ENCODE data around the gene CD83. TPM values are rescaled to one million over a fixed set of nuclear protein-coding genes. Genes with fewer than 3 reads are reported as not detected.

The CD83 gene
- polyA plus RNA-seq, 4 donors, result 10.0 to 16.4 (median 12.4) TPM

GRCh38 chr6:14091339-14091978 is 26.1 kb upstream of the CD83 start:
- no peak for DNase-seq (ENCODE audit: low read depth in 4 of 4, low spot score in 3 of 4)

GRCh38 chr6:14092316-14092715 is 25.3 kb upstream of the CD83 start:
- no peak for DNase-seq (ENCODE audit: low read depth in 4 of 4, low spot score in 3 of 4)

GRCh38 chr6:14092838-14093789 is 24.5 kb upstream of the CD83 start:
- DNase-seq (ENCODE audit: low read depth in 4 of 4, low spot score in 3 of 4), result no peak

GRCh38 chr6:14094721-14095120 is 22.9 kb upstream of the CD83 start:
- DNase-seq (ENCODE audit: low read depth in 4 of 4, low spot score in 3 of 4), result no peak

- no peak for DNase-seq (ENCODE audit: low read depth in 4 of 4, low spot score in 3 of 4)
These were observed 22.1 kb upstream of the CD83 start for GRCh38 chr6:14095437-14095836.

- DNase-seq (ENCODE audit: low read depth in 4 of 4, low spot score in 3 of 4), result no peak
These were observed 17.4 kb upstream of the CD83 start for GRCh38 chr6:14100138-14100537.

- no peak for DNase-seq (ENCODE audit: low read depth in 4 of 4, low spot score in 3 of 4)
These were observed 16.6 kb upstream of the CD83 start for GRCh38 chr6:14100966-14101365.

GRCh38 chr6:14102383-14102782 is 15.2 kb upstream of the CD83 start:
- no peak for DNase-seq (ENCODE audit: low read depth in 4 of 4, low spot score in 3 of 4)

GRCh38 chr6:14105547-14105946 is 12.0 kb upstream of the CD83 start:
- no peak for DNase-seq (ENCODE audit: low read depth in 4 of 4, low spot score in 3 of 4)

- DNase-seq (ENCODE audit: low read depth in 4 of 4, low spot score in 3 of 4), result no peak
These were observed 10.6 kb upstream of the CD83 start for GRCh38 chr6:14107000-14107399.

- no peak for DNase-seq (ENCODE audit: low read depth in 4 of 4, low spot score in 3 of 4)
These were observed 9.7 kb upstream of the CD83 start for GRCh38 chr6:14107711-14108494.

GRCh38 chr6:14108571-14109410 is 8.8 kb upstream of the CD83 start:
- DNase-seq (ENCODE audit: low read depth in 4 of 4, low spot score in 3 of 4), result no peak

GRCh38 chr6:14109411-14109826 is 8.2 kb upstream of the CD83 start:
- no peak for DNase-seq (ENCODE audit: low read depth in 4 of 4, low spot score in 3 of 4)

GRCh38 chr6:14110001-14110818 is 7.4 kb upstream of the CD83 start:
- DNase-seq (ENCODE audit: low read depth in 4 of 4, low spot score in 3 of 4), result no peak

GRCh38 chr6:14113976-14114375 is 3.6 kb upstream of the CD83 start:
- DNase-seq (ENCODE audit: low read depth in 4 of 4, low spot score in 3 of 4), result no peak

GRCh38 chr6:14118091-14118439 is 493 bp downstream of the CD83 start:
- no peak for DNase-seq (ENCODE audit: low read depth in 4 of 4, low spot score in 3 of 4)

GRCh38 chr6:14118446-14118845 is 874 bp downstream of the CD83 start:
- no peak for DNase-seq (ENCODE audit: low read depth in 4 of 4, low spot score in 3 of 4)

GRCh38 chr6:14119784-14120183 is 2.2 kb downstream of the CD83 start:
- DNase-seq (ENCODE audit: low read depth in 4 of 4, low spot score in 3 of 4), result peak in 1 of 4 donors; percentile 40

GRCh38 chr6:14120546-14120945 is 3.0 kb downstream of the CD83 start:
- DNase-seq (ENCODE audit: low read depth in 4 of 4, low spot score in 3 of 4), result no peak
